HG03378 (cell line): ENCODE data around the gene CALN1.
"Not testable (repeated sequence)": the region's sequence is repeated elsewhere in the genome, so short reads cannot be mapped to it uniquely, and the experiment has no call there.

ENCODE experiments used
- ATAC-seq: cut with Tn5 transposase; IDR thresholded peaks from one replicate; pipeline ENCODE4 v1.9.1; 2021; ENCODE audit warnings: mild to moderate bottlenecking, moderate library complexity; ENCODE audit not compliant: unreplicated experiment

CALN1 gene

GRCh38 chr7:72409638-72410015 lies 2.5 kb downstream of the CALN1 start:
- ATAC-seq, result no peak

GRCh38 chr7:72408966-72409637 lies 3.0 kb downstream of the CALN1 start:
- no peak for ATAC-seq

- no peak for ATAC-seq
Observed at GRCh38 chr7:72406820-72407403, 5.2 kb downstream of the CALN1 start.

- no peak for ATAC-seq
Observed at GRCh38 chr7:72405871-72406270, 6.3 kb downstream of the CALN1 start.

- no peak for ATAC-seq
Observed at GRCh38 chr7:72405418-72405817, 6.7 kb downstream of the CALN1 start.

GRCh38 chr7:72404743-72405142 lies 7.4 kb downstream of the CALN1 start:
- no peak for ATAC-seq

- ATAC-seq, result no peak
Observed at GRCh38 chr7:72403458-72404076, 8.6 kb downstream of the CALN1 start.

- no peak for ATAC-seq
Observed at GRCh38 chr7:72394016-72394415, 18.1 kb downstream of the CALN1 start.

GRCh38 chr7:72391821-72392377 lies 20.2 kb downstream of the CALN1 start:
- ATAC-seq, result no peak

GRCh38 chr7:72386118-72386517 lies 26.0 kb downstream of the CALN1 start:
- no peak for ATAC-seq

GRCh38 chr7:72362246-72362645 lies 49.9 kb downstream of the CALN1 start:
- no peak for ATAC-seq

- ATAC-seq, result no peak
Observed at GRCh38 chr7:72345208-72345727, 66.9 kb downstream of the CALN1 start.

- no peak for ATAC-seq
Observed at GRCh38 chr7:72343991-72344390, 68.1 kb downstream of the CALN1 start.

GRCh38 chr7:72343354-72343753 lies 68.8 kb downstream of the CALN1 start:
- not testable (repeated sequence) for ATAC-seq

- no peak for ATAC-seq
Observed at GRCh38 chr7:72337390-72338167, 74.6 kb downstream of the CALN1 start.

GRCh38 chr7:72336632-72337389 lies 75.3 kb downstream of the CALN1 start:
- ATAC-seq, result no peak

- no peak for ATAC-seq
Observed at GRCh38 chr7:72336382-72336631, 75.8 kb downstream of the CALN1 start.

- no peak for ATAC-seq
Observed at GRCh38 chr7:72335561-72336381, 76.4 kb downstream of the CALN1 start.

- ATAC-seq, result no peak
Observed at GRCh38 chr7:72334698-72335097, 77.4 kb downstream of the CALN1 start.

GRCh38 chr7:72334066-72334465 lies 78.1 kb downstream of the CALN1 start:
- no peak for ATAC-seq
